ENCODE results near the gene SCYGR6.

- TF ChIP-seq, protein P1, sequence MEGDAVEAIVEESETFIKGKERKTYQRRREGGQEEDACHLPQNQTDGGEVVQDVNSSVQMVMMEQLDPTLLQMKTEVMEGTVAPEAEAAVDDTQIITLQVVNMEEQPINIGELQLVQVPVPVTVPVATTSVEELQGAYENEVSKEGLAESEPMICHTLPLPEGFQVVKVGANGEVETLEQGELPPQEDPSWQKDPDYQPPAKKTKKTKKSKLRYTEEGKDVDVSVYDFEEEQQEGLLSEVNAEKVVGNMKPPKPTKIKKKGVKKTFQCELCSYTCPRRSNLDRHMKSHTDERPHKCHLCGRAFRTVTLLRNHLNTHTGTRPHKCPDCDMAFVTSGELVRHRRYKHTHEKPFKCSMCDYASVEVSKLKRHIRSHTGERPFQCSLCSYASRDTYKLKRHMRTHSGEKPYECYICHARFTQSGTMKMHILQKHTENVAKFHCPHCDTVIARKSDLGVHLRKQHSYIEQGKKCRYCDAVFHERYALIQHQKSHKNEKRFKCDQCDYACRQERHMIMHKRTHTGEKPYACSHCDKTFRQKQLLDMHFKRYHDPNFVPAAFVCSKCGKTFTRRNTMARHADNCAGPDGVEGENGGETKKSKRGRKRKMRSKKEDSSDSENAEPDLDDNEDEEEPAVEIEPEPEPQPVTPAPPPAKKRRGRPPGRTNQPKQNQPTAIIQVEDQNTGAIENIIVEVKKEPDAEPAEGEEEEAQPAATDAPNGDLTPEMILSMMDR (IDR thresholded peaks at IDR 0.05): no peak
- no peak for TF ChIP-seq EZH2 (IDR thresholded peaks at IDR 0.05; ENCODE audit: borderline replicate concordance, insufficient read depth, low read depth, low read length, poor library complexity, severe bottlenecking)
Measured at GRCh38 chr2:227706859-227707258, 17.7 kb downstream of the SCYGR6 start.
